Panc1 (cell line): Measurements from ENCODE around the gene GRIN1.

Experiments
- CTCF ChIP-seq: fragments of 450-650 bp; IDR thresholded peaks from 2 replicates; pipeline ENCODE4 v1.5.1; 2017; ENCODE audit warnings: mild to moderate bottlenecking
- POLR2AphosphoS5 ChIP-seq: IDR thresholded peaks from 2 replicates; pipeline ENCODE4 v1.6.1; 2012; ENCODE audit warnings: mild to moderate bottlenecking, low read depth, low read length, moderate library complexity
- SIN3A ChIP-seq: IDR thresholded peaks from 2 replicates; pipeline ENCODE4 v1.6.1; 2012; ENCODE audit warnings: low read depth, mild to moderate bottlenecking, low read length, moderate library complexity, borderline replicate concordance; ENCODE audit not compliant: insufficient read depth
- TF ChIP-seq, protein P1 (sequence below), 2 experiments: IDR thresholded peaks; 2 replicates each; pipeline ENCODE4 v1.6.1; 2011 to 2012; ENCODE audit warnings: low read depth in 2 of 2, control low read depth in 1 of 2, low read length in 1 of 2, mild to moderate bottlenecking in 1 of 2, moderate library complexity in 1 of 2; ENCODE audit not compliant: insufficient read depth in 1 of 2

DNA sequence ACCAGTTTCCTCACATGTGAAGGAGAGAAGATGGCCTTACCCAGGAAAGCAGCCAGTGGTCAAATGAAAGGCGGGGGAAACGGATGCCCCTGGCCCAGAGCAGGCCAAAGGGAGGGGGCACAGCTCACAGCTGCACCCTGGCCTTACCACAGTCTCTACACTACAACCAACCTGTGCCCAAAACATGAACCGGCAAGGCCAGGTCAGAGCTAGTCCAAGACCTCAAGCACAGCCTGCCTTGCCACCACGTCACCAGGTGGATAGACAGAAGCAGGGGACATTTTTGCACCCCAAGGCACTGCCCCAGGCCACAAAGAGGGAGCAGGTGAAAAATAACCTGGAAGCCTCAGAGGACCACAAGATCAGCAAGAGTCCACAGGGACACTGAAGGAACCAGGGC, 4.5 kb downstream of the GRIN1 start:
- TF ChIP-seq CTCF: no peak
- no peak for TF ChIP-seq POLR2AphosphoS5
- TF ChIP-seq, protein P1, sequence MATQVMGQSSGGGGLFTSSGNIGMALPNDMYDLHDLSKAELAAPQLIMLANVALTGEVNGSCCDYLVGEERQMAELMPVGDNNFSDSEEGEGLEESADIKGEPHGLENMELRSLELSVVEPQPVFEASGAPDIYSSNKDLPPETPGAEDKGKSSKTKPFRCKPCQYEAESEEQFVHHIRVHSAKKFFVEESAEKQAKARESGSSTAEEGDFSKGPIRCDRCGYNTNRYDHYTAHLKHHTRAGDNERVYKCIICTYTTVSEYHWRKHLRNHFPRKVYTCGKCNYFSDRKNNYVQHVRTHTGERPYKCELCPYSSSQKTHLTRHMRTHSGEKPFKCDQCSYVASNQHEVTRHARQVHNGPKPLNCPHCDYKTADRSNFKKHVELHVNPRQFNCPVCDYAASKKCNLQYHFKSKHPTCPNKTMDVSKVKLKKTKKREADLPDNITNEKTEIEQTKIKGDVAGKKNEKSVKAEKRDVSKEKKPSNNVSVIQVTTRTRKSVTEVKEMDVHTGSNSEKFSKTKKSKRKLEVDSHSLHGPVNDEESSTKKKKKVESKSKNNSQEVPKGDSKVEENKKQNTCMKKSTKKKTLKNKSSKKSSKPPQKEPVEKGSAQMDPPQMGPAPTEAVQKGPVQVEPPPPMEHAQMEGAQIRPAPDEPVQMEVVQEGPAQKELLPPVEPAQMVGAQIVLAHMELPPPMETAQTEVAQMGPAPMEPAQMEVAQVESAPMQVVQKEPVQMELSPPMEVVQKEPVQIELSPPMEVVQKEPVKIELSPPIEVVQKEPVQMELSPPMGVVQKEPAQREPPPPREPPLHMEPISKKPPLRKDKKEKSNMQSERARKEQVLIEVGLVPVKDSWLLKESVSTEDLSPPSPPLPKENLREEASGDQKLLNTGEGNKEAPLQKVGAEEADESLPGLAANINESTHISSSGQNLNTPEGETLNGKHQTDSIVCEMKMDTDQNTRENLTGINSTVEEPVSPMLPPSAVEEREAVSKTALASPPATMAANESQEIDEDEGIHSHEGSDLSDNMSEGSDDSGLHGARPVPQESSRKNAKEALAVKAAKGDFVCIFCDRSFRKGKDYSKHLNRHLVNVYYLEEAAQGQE (IDR thresholded peaks at IDR 0.05; ENCODE audit: insufficient read depth in 1 of 2, low read depth in 2 of 2, low read length in 1 of 2): no peak
- TF ChIP-seq SIN3A: no peak
